Hepatocyte (in vitro differentiated cells): ENCODE data around the gene ZRSR2. TPM values are rescaled to one million over a fixed set of nuclear protein-coding genes. Genes with fewer than 3 reads are reported as not detected.

Experiments used
- DNase-seq: peaks from one replicate; pipeline ENCODE4 v3.0.0-alpha.2; 2016; ENCODE audit warnings: low spot score
- H2AFZ ChIP-seq: fragments of 200-600 bp; sonication (generic); 2 replicates; pipeline ENCODE4 v1.6.0; 2016; ENCODE audit warnings: antibody characterized with exemption, mild to moderate bottlenecking
- H3K27ac ChIP-seq: fragments of 200-600 bp; sonication (generic); 2 replicates; pipeline ENCODE4 v1.5.1; 2016; ENCODE audit warnings: mild to moderate bottlenecking
- H3K27me3 ChIP-seq: fragments of 200-600 bp; sonication (generic); 2 replicates; pipeline ENCODE4 v1.6.1; 2016
- H3K36me3 ChIP-seq: fragments of 200-600 bp; sonication (generic); replicated peaks from 2 replicates; pipeline ENCODE4 v1.5.1; 2016; ENCODE audit warnings: low read depth; ENCODE audit not compliant: insufficient read depth
- H3K4me1 ChIP-seq: fragments of 200-600 bp; sonication (generic); 2 replicates; pipeline ENCODE4 v1.5.1; 2016; ENCODE audit warnings: mild to moderate bottlenecking, moderate library complexity; ENCODE audit not compliant: insufficient read depth
- H3K4me2 ChIP-seq: fragments of 200-600 bp; sonication (generic); 2 replicates; pipeline ENCODE4 v1.6.0; 2016
- H3K4me3 ChIP-seq: fragments of 200-600 bp; sonication (generic); 2 replicates; pipeline ENCODE4 v1.5.1; 2016; ENCODE audit warnings: mild to moderate bottlenecking
- H3K79me2 ChIP-seq: fragments of 200-600 bp; sonication (generic); 2 replicates; pipeline ENCODE4 v1.6.0; 2017; ENCODE audit warnings: mild to moderate bottlenecking
- H3K9me2 ChIP-seq: fragments of 200-600 bp; sonication (generic); replicated peaks from 2 replicates; pipeline ENCODE4 v1.6.0; 2017; ENCODE audit warnings: mild to moderate bottlenecking; ENCODE audit not compliant: insufficient read depth
- H3K9me3 ChIP-seq: fragments of 200-600 bp; sonication (generic); 2 replicates; pipeline ENCODE4 v1.5.1; 2016; ENCODE audit warnings: low read depth, mild to moderate bottlenecking
- H4K20me1 ChIP-seq: fragments of 200-600 bp; sonication (generic); 2 replicates; pipeline ENCODE4 v1.6.0; 2016; ENCODE audit warnings: mild to moderate bottlenecking; ENCODE audit not compliant: insufficient read depth, poor library complexity, severe bottlenecking
- CTCF ChIP-seq: fragments of 200-600 bp; sonication (generic); IDR thresholded peaks from 2 replicates; pipeline ENCODE4 v1.5.1; 2016; ENCODE audit warnings: antibody characterized with exemption, mild to moderate bottlenecking; ENCODE audit not compliant: poor library complexity
- EZH2 ChIP-seq: fragments of 200-600 bp; sonication (generic); IDR thresholded peaks from 2 replicates; pipeline ENCODE4 v1.6.1; 2016; ENCODE audit warnings: antibody characterized with exemption, mild to moderate bottlenecking, borderline replicate concordance
- EZH2phosphoT487 ChIP-seq: fragments of 200-600 bp; sonication (generic); IDR thresholded peaks from one replicate; pipeline ENCODE4 v1.6.1; 2018; ENCODE audit warnings: antibody characterized with exemption, mild to moderate bottlenecking, low read depth, moderate library complexity; ENCODE audit not compliant: unreplicated experiment, severe bottlenecking
- WGBS: methylation state at CpG from one replicate; pipeline ENCODE4 v1.1.6; 2016; ENCODE audit warnings: low lambda C conversion rate; ENCODE audit errors: missing lambda C conversion rate; 5-methylcytosine and 5-hydroxymethylcytosine counted together
- polyA plus RNA-seq: library from polyadenylated mRNA; unstranded; fragments of >200 nt; fragmentation: Nextera tagmentation; extraction: Ambion mirVana; gene quantifications from 2 replicates; pipeline ENCODE4 v1.2.1, GENCODE V29; 2016
- total RNA-seq: library from RNA; depleted of rRNA; stranded (reverse); fragments of >200 nt; gene quantifications from 2 replicates; pipeline ENCODE4 v1.2.3, GENCODE V29; 2014

The ZRSR2 gene
- total and polyA plus RNA-seq, 2 experiments from 2014 or later, result 8.1 to 15.7 TPM

- Histone ChIP-seq H3K27me3 (no peaks in the 10 kb centered on the region), H4K20me1 (no peaks in the 10 kb centered on the region), H3K36me3 (no peaks in the 10 kb centered on the region), H2AFZ (no peak overlapping the region), H3K4me3 (no peak overlapping the region), H3K27ac (no peak overlapping the region), H3K4me1 (no peaks in the 10 kb centered on the region), H3K9me2 (no peaks in the 10 kb centered on the region), H3K4me2 (no peak overlapping the region), H3K79me2 (peaks cover 2% of the 10 kb centered on the region), H3K9me3 (no peaks in the 10 kb centered on the region)
- DNase-seq, result no peak
- TF ChIP-seq EZH2 (no peak), CTCF (no peak), EZH2phosphoT487 (no peak)
- 90% methylated on average over 8 of the region's 8 CpGs for WGBS
Observed at GRCh38 chrX:15812192-15812938, 22.1 kb downstream of the ZRSR2 start.

- no peaks in the 10 kb centered on the region for H4K20me1 ChIP-seq
- no peaks in the 10 kb centered on the region for H3K9me2 ChIP-seq
- TF ChIP-seq EZH2phosphoT487 (no peak), CTCF (no peak), EZH2 (no peak)
- 85% methylated on average over 1 of the region's 1 CpG for WGBS
- no peak overlapping the region for H3K4me3 ChIP-seq
- H2AFZ ChIP-seq, result no peak overlapping the region
- H3K36me3 ChIP-seq, result no peaks in the 10 kb centered on the region
- no peak overlapping the region for H3K4me2 ChIP-seq
- no peak overlapping the region for H3K27ac ChIP-seq
- peaks cover 2% of the 10 kb centered on the region for H3K79me2 ChIP-seq
- H3K9me3 ChIP-seq, result no peaks in the 10 kb centered on the region
- no peak for DNase-seq
- H3K27me3 ChIP-seq, result no peaks in the 10 kb centered on the region
- no peaks in the 10 kb centered on the region for H3K4me1 ChIP-seq
Observed at GRCh38 chrX:15813416-15813815, 23.1 kb downstream of the ZRSR2 start.

- no peak overlapping the region for H3K4me3 ChIP-seq
Observed at GRCh38 chrX:15814771-15815365, 24.6 kb downstream of the ZRSR2 start.

More at GRCh38 chrX:15814771-15815365, 24.6 kb downstream of the ZRSR2 start:
- H2AFZ ChIP-seq, result no peak overlapping the region
- DNase-seq, result no peak
- H3K4me2 ChIP-seq, result no peak overlapping the region
- WGBS, result 93% methylated on average over 6 of the region's 6 CpGs
- no peaks in the 10 kb centered on the region for H3K4me1 ChIP-seq
- H3K27ac ChIP-seq, result no peak overlapping the region
- no peak for TF ChIP-seq EZH2
- no peak for TF ChIP-seq CTCF
- TF ChIP-seq EZH2phosphoT487, result no peak
- H3K79me2 ChIP-seq, result peaks cover 2% of the 10 kb centered on the region
- H3K36me3 ChIP-seq, result no peaks in the 10 kb centered on the region
- H3K27me3 ChIP-seq, result no peaks in the 10 kb centered on the region
- H3K9me2 ChIP-seq, result no peaks in the 10 kb centered on the region
- H3K9me3 ChIP-seq, result no peaks in the 10 kb centered on the region
- no peaks in the 10 kb centered on the region for H4K20me1 ChIP-seq
